Activated CD4-positive, alpha-beta memory T cell treated with anti-CD3 and anti-CD28 coated beads for 36 hours (primary cell): Measurements from ENCODE around the gene GPR33. TPM values are rescaled to one million over a fixed set of nuclear protein-coding genes. Genes with fewer than 3 reads are reported as not detected.

Experiments used
- CTCF ChIA-PET: fragments of 350-600 bp; sonication (Branson Sonifier 250); formaldehyde crosslinking; loops from one replicate; lab custom pipeline; 2021; ENCODE audit warnings: antibody characterized with exemption, inconsistent platforms; lab: Charles Lee
- POLR2A ChIA-PET: fragments of 350-600 bp; sonication (Branson Sonifier 250); formaldehyde crosslinking; loops from one replicate; lab custom pipeline; 2021; ENCODE audit warnings: antibody characterized with exemption; lab: Charles Lee
- DNase-seq: peaks from one replicate; pipeline ENCODE4 v3.0.0-alpha.2; 2020
- H3K27ac Mint-ChIP-seq: one replicate; pipeline ENCODE4 v1.8.0; 2021; ENCODE audit warnings: mixed read lengths
- H3K27me3 Mint-ChIP-seq: one replicate; pipeline ENCODE4 v1.8.0; 2021; ENCODE audit warnings: mixed read lengths
- H3K36me3 Mint-ChIP-seq: one replicate; pipeline ENCODE4 v1.8.0; 2021; ENCODE audit warnings: mixed read lengths
- H3K4me1 Mint-ChIP-seq: one replicate; pipeline ENCODE4 v1.8.0; 2021; ENCODE audit warnings: low read depth, mixed read lengths
- H3K4me3 Mint-ChIP-seq: one replicate; pipeline ENCODE4 v1.8.0; 2021; ENCODE audit warnings: mild to moderate bottlenecking, mixed read lengths
- H3K9me3 Mint-ChIP-seq: one replicate; pipeline ENCODE4 v1.8.0; 2021; ENCODE audit warnings: mixed read lengths
- intact Hi-C: fragments of 100-400 bp; cut with micrococcal nuclease; formaldehyde crosslinking; loops from one replicate; pipeline ENCODE4 v1.15.1; 2023
- total RNA-seq, 2 experiments: library from RNA; stranded (reverse); gene quantifications; one replicate each; pipeline ENCODE4 v1.2.3, GENCODE V29; 2021

The GPR33 gene
- not detected for total RNA-seq

- Mint-ChIP-seq H3K36me3 (no peaks in the 10 kb centered on the region), H3K27ac (no peak within 1 kb of the TSS), H3K9me3 (no peaks in the 10 kb centered on the region), H3K4me3 (no peak within 1 kb of the TSS), H3K27me3 (peaks cover under 1% of the 10 kb centered on the region), H3K4me1 (no peaks in the 10 kb centered on the region)
- ChIA-PET CTCF (no interaction called here), POLR2A (interaction anchor here (0.6 kb wide), 1 partner anchor 964 kb away, joined by 3 read pairs; no protein-coding TSS in a partner anchor)
- DNase-seq = no peak
- intact Hi-C loops = no loop called here
These were observed at the start of gene GPR33 for GRCh38 chr14:31487886-31488285. Gene GPR33 (minus strand): TSS chr14:31488039. CDS start chr14:31483965, 4,074 bp downstream.

DNA sequence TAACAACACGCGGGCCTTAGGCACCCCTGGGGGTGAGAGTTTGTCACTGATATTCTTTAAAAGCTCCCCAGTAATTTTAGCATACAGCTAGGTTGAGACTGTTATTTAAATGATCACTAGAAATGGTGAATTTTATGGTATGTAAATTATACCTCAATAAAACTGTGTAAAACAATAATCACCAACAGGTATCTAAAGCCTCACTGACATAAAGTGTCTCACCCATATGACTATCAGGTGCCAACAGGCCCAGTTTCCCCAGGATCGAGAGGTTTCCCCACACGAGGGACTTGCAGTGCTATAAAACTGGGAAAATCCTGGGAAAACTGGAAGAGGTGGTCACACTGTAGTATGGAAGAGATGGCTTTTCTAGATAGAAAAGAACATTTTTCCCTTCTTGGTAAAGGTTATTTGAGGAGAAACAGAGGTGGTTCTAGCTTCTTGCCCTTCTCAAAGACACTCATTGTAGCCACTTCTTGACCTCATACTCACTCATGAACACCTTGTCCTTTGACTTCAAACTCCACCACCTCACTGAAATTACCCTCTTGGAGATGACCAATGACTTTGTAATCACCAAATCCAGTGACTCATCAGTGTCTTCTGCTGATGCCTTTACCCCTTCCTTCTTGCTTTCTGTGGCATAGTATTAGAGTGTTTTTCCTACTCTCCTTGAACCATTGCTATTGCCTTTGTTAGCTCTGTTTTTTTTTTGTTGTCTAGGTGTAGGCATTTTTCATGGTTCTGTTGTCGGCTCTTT, 48.5 kb upstream of the GPR33 start:
- no peak overlapping the region for H3K27ac Mint-ChIP-seq
- CTCF ChIA-PET = no interaction called here
- intact Hi-C loops = no loop called here
- no peak overlapping the region for H3K4me3 Mint-ChIP-seq
- DNase-seq = no peak
- no peaks in the 10 kb centered on the region for H3K4me1 Mint-ChIP-seq
- H3K9me3 Mint-ChIP-seq = no peaks in the 10 kb centered on the region
- POLR2A ChIA-PET = interaction anchor here (0.5 kb wide), 1 partner anchor 332 kb away, joined by 3 read pairs; no protein-coding TSS in a partner anchor
- no peaks in the 10 kb centered on the region for H3K36me3 Mint-ChIP-seq
- H3K27me3 Mint-ChIP-seq = peaks cover 10% of the 10 kb centered on the region

GRCh38 chr14:31530136-31530535, 42.3 kb upstream of the GPR33 start:
- Mint-ChIP-seq H3K4me1 (no peaks in the 10 kb centered on the region), H3K4me3 (no peak overlapping the region), H3K36me3 (no peaks in the 10 kb centered on the region), H3K9me3 (no peaks in the 10 kb centered on the region), H3K27ac (no peak overlapping the region), H3K27me3 (peaks cover 5% of the 10 kb centered on the region)
- DNase-seq = no peak
- ChIA-PET POLR2A (no interaction called here), CTCF (no interaction called here)
- intact Hi-C loops = no loop called here

DNA sequence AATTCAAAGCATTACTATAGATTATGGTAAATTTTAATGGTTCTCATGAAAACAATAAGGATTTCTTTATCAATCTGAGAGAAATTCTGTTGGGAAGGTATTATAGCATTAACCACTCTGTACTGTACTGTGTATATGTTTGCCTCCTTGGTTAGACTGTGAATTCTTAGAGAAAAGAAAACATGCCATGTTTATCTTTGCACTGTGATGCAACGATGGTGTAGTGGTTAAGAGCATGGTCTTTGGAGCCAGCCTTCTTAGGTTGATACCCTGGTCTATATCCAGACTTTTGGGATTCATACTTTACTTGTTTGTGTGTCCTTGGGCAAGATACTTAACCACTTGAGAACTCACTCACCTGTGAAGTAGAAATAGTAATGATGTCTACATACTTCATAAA, 41.2 kb upstream of the GPR33 start:
- no peaks in the 10 kb centered on the region for H3K4me1 Mint-ChIP-seq
- CTCF ChIA-PET = no interaction called here
- no peaks in the 10 kb centered on the region for H3K9me3 Mint-ChIP-seq

DNA sequence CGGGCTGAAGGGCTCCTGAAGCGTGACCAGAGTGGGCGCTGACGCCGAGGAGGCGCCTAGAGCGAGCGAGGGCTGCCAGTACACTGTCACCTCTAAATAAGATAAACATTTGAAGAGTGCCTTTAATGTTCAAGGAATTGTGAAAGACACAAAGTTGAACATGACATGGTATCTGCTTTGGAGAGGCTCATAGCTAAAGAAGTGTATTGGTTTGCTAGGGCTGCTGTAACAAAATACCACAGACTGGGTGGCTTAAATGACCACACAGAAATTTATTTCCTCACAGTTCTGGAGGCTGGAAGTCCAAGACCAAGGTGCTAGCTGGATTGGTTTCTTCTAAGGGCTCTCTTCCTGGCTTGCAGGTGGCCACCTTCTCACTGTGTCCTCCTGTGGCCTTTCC, 39.7 kb upstream of the GPR33 start:
- Mint-ChIP-seq H3K27ac (no peak overlapping the region), H3K9me3 (no peaks in the 10 kb centered on the region), H3K27me3 (no peaks in the 10 kb centered on the region), H3K4me3 (no peak overlapping the region), H3K4me1 (no peaks in the 10 kb centered on the region), H3K36me3 (no peaks in the 10 kb centered on the region)
- POLR2A ChIA-PET = no interaction called here
- CTCF ChIA-PET = no interaction called here
- no peak for DNase-seq
- intact Hi-C loops = no loop called here

More for the DNA sequence above, 41.2 kb upstream of the GPR33 start:
- Mint-ChIP-seq H3K36me3 (no peaks in the 10 kb centered on the region), H3K4me3 (no peak overlapping the region), H3K27ac (no peak overlapping the region), H3K27me3 (no peaks in the 10 kb centered on the region)
- DNase-seq = no peak
- POLR2A ChIA-PET = no interaction called here
- intact Hi-C loops = no loop called here

DNA sequence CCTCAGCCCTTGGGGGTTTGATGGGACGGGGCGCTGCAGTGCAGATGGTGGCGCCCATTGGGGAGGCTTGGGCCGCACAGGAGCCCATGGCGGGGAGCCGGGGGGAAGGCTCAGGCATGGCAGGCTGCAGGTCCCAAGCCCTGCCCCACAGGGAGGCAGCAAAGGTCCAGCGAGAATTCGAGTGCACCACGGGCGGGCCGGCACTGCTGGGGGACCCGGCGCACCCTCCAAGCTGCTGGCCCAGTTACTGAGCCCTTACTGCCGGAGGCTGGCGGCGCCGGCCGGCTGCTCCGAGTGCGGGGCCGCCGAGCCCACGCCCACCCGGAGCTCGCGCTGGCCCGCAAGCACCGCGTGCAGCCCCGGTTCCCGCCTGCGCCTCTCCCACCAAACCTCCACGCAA, 39.2 kb upstream of the GPR33 start:
- no peaks in the 10 kb centered on the region for H3K36me3 Mint-ChIP-seq
- H3K27me3 Mint-ChIP-seq = no peaks in the 10 kb centered on the region
- H3K4me1 Mint-ChIP-seq = no peaks in the 10 kb centered on the region
- intact Hi-C loops = no loop called here
- no peak for DNase-seq
- POLR2A ChIA-PET = no interaction called here
- CTCF ChIA-PET = interaction anchor here (1.6 kb wide), 1 partner anchor 17 kb away, joined by 4 read pairs; no protein-coding TSS in a partner anchor
- H3K27ac Mint-ChIP-seq = no peak overlapping the region
- no peaks in the 10 kb centered on the region for H3K9me3 Mint-ChIP-seq
- H3K4me3 Mint-ChIP-seq = no peak overlapping the region

DNA sequence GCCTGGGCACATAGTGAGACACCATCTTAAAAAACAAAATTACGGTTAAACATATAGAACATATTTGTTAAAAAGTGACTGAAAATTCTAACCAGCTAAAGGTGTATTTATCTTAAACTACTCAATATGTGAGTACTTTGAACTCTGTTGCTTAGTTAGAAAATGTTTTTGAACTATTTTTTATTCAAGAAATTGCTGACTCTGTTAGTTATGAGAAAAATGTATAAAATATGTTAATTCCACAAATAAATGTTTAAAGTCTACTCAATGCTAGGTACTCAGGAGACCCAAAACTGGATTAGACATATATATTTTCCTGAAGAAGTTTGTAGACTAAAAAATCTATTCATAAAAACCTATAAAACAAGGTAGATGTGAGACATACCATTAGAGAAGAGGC, 23.0 kb upstream of the GPR33 start:
- H3K27me3 Mint-ChIP-seq = no peaks in the 10 kb centered on the region
- no peaks in the 10 kb centered on the region for H3K4me1 Mint-ChIP-seq
- CTCF ChIA-PET = interaction anchor here (0.6 to 2.4 kb wide), 12 partner anchors 9 to 1980 kb away, joined by 3 to 30 read pairs (median 4); no protein-coding TSS in a partner anchor
- intact Hi-C loops = loop anchor here (1.0 kb wide), 1 partner anchor 741 kb away; no protein-coding TSS in a partner anchor
- DNase-seq = no peak
- H3K4me3 Mint-ChIP-seq = no peak overlapping the region
- H3K36me3 Mint-ChIP-seq = no peaks in the 10 kb centered on the region
- no peaks in the 10 kb centered on the region for H3K9me3 Mint-ChIP-seq
- POLR2A ChIA-PET = no interaction called here
- H3K27ac Mint-ChIP-seq = no peak overlapping the region

DNA sequence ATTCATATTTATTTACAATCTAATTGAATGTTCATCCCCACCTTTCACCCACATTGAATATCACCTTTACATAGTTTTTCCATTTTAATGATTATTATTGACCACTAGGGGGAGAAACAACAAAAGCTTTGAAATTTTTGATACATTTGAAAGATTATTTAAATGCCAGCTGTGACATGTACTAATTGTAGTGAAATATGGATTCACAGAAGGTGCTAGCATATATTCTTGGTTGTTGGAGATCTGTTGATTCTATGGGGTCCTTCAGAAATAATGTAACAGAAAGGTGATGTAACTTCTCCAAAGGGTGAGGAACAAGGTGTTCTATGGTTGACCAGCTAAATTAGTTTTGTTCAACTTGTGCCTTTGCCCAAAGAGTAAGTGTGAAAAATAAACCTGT, 22.4 kb upstream of the GPR33 start:
- intact Hi-C loops = loop anchor here (1.0 kb wide), 1 partner anchor 742 kb away; no protein-coding TSS in a partner anchor
- no peak overlapping the region for H3K4me3 Mint-ChIP-seq
- no peaks in the 10 kb centered on the region for H3K36me3 Mint-ChIP-seq
- no peak for DNase-seq
- POLR2A ChIA-PET = no interaction called here
- no peaks in the 10 kb centered on the region for H3K27me3 Mint-ChIP-seq
- no peak overlapping the region for H3K27ac Mint-ChIP-seq
- H3K4me1 Mint-ChIP-seq = no peaks in the 10 kb centered on the region
- no peaks in the 10 kb centered on the region for H3K9me3 Mint-ChIP-seq
- CTCF ChIA-PET = interaction anchor here (0.6 to 2.4 kb wide), 15 partner anchors 9 to 1981 kb away, joined by 3 to 30 read pairs (median 4); no protein-coding TSS in a partner anchor

GRCh38 chr14:31508135-31508534, 20.3 kb upstream of the GPR33 start:
- CTCF ChIA-PET = no interaction called here
- POLR2A ChIA-PET = no interaction called here
- intact Hi-C loops = no loop called here

GRCh38 chr14:31505411-31505810, 17.6 kb upstream of the GPR33 start:
- intact Hi-C loops = no loop called here
- H3K9me3 Mint-ChIP-seq = no peaks in the 10 kb centered on the region
- no peak for DNase-seq
- ChIA-PET CTCF (interaction anchor here (1.4 kb wide), 1 partner anchor 747 kb away, joined by 4 read pairs; no protein-coding TSS in a partner anchor), POLR2A (no interaction called here)
- H3K4me3 Mint-ChIP-seq = no peak overlapping the region
- no peaks in the 10 kb centered on the region for H3K27me3 Mint-ChIP-seq
- H3K4me1 Mint-ChIP-seq = no peaks in the 10 kb centered on the region
- no peaks in the 10 kb centered on the region for H3K36me3 Mint-ChIP-seq
- no peak overlapping the region for H3K27ac Mint-ChIP-seq

More at GRCh38 chr14:31508135-31508534, 20.3 kb upstream of the GPR33 start:
- Mint-ChIP-seq H3K27me3 (no peaks in the 10 kb centered on the region), H3K4me3 (no peak overlapping the region), H3K27ac (no peak overlapping the region), H3K4me1 (no peaks in the 10 kb centered on the region), H3K9me3 (no peaks in the 10 kb centered on the region), H3K36me3 (no peaks in the 10 kb centered on the region)
- no peak for DNase-seq

GRCh38 chr14:31501870-31502269, 14.0 kb upstream of the GPR33 start:
- POLR2A ChIA-PET = no interaction called here
- Mint-ChIP-seq H3K27me3 (peaks cover 1% of the 10 kb centered on the region), H3K36me3 (no peaks in the 10 kb centered on the region), H3K4me3 (no peak overlapping the region), H3K4me1 (no peaks in the 10 kb centered on the region), H3K9me3 (no peaks in the 10 kb centered on the region), H3K27ac (no peak overlapping the region)
- CTCF ChIA-PET = interaction anchor here (1.0 to 1.5 kb wide), 2 partner anchors 9 to 428 kb away, joined by 4 to 5 read pairs; no protein-coding TSS in a partner anchor
- no peak for DNase-seq
- intact Hi-C loops = no loop called here

DNA sequence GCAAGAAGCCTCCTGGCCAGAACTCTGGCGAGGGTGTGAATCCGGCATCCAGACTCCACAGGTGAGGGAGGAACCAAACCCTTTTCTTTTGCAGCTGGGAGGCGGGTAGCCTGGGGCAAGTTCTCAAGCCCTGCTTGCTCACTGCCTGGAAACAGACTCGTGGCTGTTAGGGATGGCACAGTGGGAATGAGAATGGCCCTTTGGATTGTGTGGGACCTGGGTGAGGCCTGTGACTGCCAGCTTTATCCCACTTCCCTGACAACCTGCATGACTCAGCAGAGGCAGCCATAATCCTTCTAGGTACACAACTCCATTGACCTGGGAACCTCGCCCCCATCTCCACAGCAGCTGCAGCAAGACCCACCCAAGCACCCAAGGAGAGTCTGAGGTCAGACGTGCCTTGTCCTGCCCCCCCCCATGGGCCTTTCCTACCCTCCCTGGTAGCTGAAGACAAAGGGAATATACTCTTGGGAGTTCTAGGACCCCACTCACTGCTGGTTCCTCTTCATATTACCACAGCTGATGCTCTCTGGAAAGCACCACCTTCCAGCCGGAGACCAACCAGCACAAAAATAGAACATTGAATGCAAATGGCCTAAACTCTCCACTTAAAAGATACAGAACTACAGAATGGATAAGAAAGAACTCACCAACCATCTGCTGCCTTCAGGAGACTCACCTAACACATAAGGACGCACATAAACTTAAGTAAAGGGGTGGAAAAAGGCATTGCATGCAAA, 5.1 kb upstream of the GPR33 start:
- H3K4me3 Mint-ChIP-seq = no peak overlapping the region
- H3K27ac Mint-ChIP-seq = no peak overlapping the region
- DNase-seq = no peak
- intact Hi-C loops = no loop called here
- peaks cover 9% of the 10 kb centered on the region for H3K27me3 Mint-ChIP-seq
- H3K9me3 Mint-ChIP-seq = no peaks in the 10 kb centered on the region
- CTCF ChIA-PET = interaction anchor here (1.2 kb wide), 1 partner anchor 19 kb away, joined by 4 read pairs; no protein-coding TSS in a partner anchor
- H3K36me3 Mint-ChIP-seq = no peaks in the 10 kb centered on the region
- POLR2A ChIA-PET = no interaction called here
- no peaks in the 10 kb centered on the region for H3K4me1 Mint-ChIP-seq
